Measurements from ENCODE around the gene JUND. TPM values are rescaled to one million over a fixed set of nuclear protein-coding genes. Genes with fewer than 3 reads are reported as not detected.

JUND gene
- total RNA-seq, 1 donor from 2014 or later: 168 TPM

GRCh38 chr19:18319591-18320135 lies 38.2 kb upstream of the JUND start:
- no peak for TF ChIP-seq CTCF (IDR thresholded peaks at IDR 0.05; ENCODE audit: unreplicated experiment)
- peak overlapping the region; percentile 94 for H3K27ac Mint-ChIP-seq

GRCh38 chr19:18317961-18318800 lies 36.8 kb upstream of the JUND start:
- H3K36me3 Mint-ChIP-seq (ENCODE audit: insufficient read depth): peaks cover 4% of the 10 kb centered on the region
- no peak for DNase-seq (ENCODE audit: low spot score, unreplicated experiment)
- no peaks in the 10 kb centered on the region for H3K9me3 Mint-ChIP-seq (ENCODE audit: low read depth)
- no peak for TF ChIP-seq CTCF (IDR thresholded peaks at IDR 0.05; ENCODE audit: unreplicated experiment)
- no peaks in the 10 kb centered on the region for H3K27me3 Mint-ChIP-seq
- peaks cover 37% of the 10 kb centered on the region for H3K4me1 Mint-ChIP-seq (ENCODE audit: low read depth)
- no peak overlapping the region for H3K27ac Mint-ChIP-seq
- no peak overlapping the region for H3K4me3 Mint-ChIP-seq (ENCODE audit: low read depth)

More at GRCh38 chr19:18319591-18320135, 38.2 kb upstream of the JUND start:
- Mint-ChIP-seq H3K4me1 (ENCODE audit: low read depth) (peaks cover 45% of the 10 kb centered on the region), H3K4me3 (ENCODE audit: low read depth) (peak overlapping the region; percentile 27), H3K9me3 (ENCODE audit: low read depth) (no peaks in the 10 kb centered on the region), H3K27me3 (no peaks in the 10 kb centered on the region), H3K36me3 (ENCODE audit: insufficient read depth) (peaks cover 1% of the 10 kb centered on the region)
- no peak for DNase-seq (ENCODE audit: low spot score, unreplicated experiment)

- DNase-seq (ENCODE audit: low spot score, unreplicated experiment): no peak
- TF ChIP-seq CTCF (IDR thresholded peaks at IDR 0.05; ENCODE audit: unreplicated experiment): no peak
- Mint-ChIP-seq H3K4me1 (ENCODE audit: low read depth) (peaks cover 6% of the 10 kb centered on the region), H3K9me3 (ENCODE audit: low read depth) (no peaks in the 10 kb centered on the region), H3K27me3 (no peaks in the 10 kb centered on the region), H3K36me3 (ENCODE audit: insufficient read depth) (peaks cover 4% of the 10 kb centered on the region), H3K4me3 (ENCODE audit: low read depth) (no peak overlapping the region), H3K27ac (no peak overlapping the region)
Measured at GRCh38 chr19:18313398-18313797, 32.0 kb upstream of the JUND start.

- no peak overlapping the region for H3K4me3 Mint-ChIP-seq (ENCODE audit: low read depth)
- no peaks in the 10 kb centered on the region for H3K27me3 Mint-ChIP-seq
- TF ChIP-seq CTCF (IDR thresholded peaks at IDR 0.05; ENCODE audit: unreplicated experiment): no peak
- no peak for DNase-seq (ENCODE audit: low spot score, unreplicated experiment)
- no peaks in the 10 kb centered on the region for H3K9me3 Mint-ChIP-seq (ENCODE audit: low read depth)
- peaks cover 6% of the 10 kb centered on the region for H3K4me1 Mint-ChIP-seq (ENCODE audit: low read depth)
- no peak overlapping the region for H3K27ac Mint-ChIP-seq
- H3K36me3 Mint-ChIP-seq (ENCODE audit: insufficient read depth): peaks cover 9% of the 10 kb centered on the region
Measured at GRCh38 chr19:18312092-18312534, 30.7 kb upstream of the JUND start.

- Mint-ChIP-seq H3K36me3 (ENCODE audit: insufficient read depth) (peaks cover 12% of the 10 kb centered on the region), H3K4me3 (ENCODE audit: low read depth) (no peak overlapping the region), H3K27ac (no peak overlapping the region), H3K9me3 (ENCODE audit: low read depth) (no peaks in the 10 kb centered on the region), H3K4me1 (ENCODE audit: low read depth) (peaks cover 6% of the 10 kb centered on the region), H3K27me3 (no peaks in the 10 kb centered on the region)
- no peak for DNase-seq (ENCODE audit: low spot score, unreplicated experiment)
- no peak for TF ChIP-seq CTCF (IDR thresholded peaks at IDR 0.05; ENCODE audit: unreplicated experiment)
Measured at GRCh38 chr19:18311502-18312091, 30.2 kb upstream of the JUND start.
